Left hindlimb (tissue), 1 donor: ENCODE results near the gene RNF144B.

Source experiments
- DNase-seq: peaks from one replicate; pipeline ENCODE4 v3.0.0-alpha.2; 2018

Gene RNF144B

DNA sequence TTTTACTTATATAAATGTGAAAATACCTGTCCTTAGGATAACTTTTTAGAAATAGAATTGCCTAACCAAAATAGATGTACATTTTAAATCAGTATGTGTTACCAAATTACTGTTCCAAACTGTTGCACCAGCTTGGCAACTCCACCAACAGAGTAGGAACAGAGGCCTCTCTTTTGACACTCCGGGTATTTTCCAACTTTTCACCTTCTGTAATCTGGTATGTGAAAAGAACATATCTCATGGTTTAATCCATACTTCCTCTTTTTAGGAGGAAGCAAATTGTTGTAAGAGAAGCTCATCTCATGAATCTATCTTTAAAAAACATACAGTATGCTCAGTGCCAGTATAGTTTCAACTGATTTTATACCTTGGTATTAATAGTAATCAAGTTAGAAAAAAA lies 24.9 kb downstream of the RNF144B start:
- DNase-seq = no peak

- DNase-seq = no peak
Measured at GRCh38 chr6:18412644-18413043, 25.5 kb downstream of the RNF144B start.

GRCh38 chr6:18413381-18413780 lies 26.2 kb downstream of the RNF144B start:
- DNase-seq = no peak

DNA sequence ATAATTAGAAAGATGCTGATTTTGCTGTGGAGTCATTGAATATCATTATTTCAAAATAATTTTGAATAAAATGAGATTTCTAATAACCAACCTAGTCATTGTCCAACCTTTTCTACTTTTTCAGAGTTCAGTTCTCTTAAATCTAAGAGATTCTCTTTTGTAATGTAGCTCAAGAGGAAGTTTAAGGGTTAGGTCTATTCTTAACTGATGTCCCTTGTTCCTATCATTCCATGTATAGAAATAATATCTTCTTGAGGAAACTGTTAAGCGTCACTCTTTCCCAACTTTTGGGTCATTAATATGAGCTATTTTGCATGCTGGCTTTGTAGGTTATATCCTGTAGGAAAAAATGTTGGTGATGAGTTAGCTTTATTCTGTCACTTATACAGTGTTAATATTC lies 27.0 kb downstream of the RNF144B start:
- DNase-seq = no peak

DNA sequence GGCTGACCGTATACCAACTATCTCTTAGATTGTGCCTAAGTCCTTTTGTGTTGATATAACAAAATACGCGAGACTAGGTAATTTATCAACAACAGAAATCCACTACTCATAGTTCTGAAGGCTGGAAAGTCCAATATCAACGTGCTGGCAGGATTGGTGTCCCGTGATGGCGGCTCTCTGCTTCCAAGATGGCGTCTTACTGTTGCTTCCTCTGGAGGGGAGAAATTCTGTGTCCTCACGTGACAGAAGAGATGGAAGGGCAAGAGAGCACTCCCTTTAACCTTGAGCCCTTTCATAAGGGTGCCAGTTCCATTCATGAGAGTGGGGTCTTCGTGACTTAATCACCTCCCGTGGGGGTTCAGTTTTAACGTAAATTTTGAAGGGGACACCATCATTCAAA lies 28.1 kb downstream of the RNF144B start:
- DNase-seq = no peak

DNA sequence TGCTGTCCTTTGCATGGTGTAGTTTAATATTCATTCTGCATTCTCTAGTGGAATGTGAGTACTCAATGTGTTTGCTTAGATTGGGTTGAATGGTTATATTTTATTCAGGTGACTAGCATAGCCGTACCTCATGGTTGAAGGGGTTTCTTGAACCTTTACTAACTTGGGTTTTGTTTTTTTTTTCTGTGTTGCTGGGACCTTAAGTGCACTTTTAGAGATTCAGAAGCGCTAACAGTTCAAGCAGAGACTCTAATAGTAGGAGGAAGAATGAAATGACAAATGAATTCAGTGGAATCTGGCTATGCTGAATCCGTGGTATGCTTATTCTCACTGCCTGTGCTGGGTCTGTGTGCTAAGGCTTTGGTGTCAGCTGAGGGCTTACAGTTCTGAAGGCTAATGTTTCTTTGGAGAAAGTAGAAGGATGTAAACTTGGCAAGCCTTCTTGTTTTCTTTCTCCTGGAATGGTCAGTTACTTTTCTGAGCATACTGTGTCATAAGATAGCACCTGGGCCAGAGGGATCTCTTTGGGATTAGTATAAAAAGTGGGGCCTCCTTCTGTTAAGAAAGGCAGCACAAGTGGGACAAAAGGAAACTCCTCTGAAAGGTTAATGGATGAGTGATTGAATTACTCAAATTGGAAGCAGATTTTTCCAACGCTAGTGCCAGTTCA lies 28.7 kb downstream of the RNF144B start:
- DNase-seq = peak; percentile 32

DNA sequence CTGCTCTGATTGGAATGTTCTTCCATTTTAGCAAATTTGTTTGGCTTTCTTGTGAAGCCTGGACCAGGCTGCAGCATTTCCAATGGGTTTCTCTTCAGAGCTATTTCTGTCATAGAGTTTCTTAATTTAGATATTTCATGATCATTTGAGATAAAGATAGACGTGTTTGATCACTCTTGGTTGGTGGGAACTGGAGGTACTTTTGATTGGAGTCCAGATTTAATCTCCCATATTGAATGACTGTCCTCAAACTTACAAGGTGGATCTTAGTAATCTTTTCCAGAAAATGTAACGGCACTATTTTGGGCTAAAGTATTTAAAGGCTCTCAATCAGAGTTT lies 29.2 kb downstream of the RNF144B start:
- DNase-seq = no peak

GRCh38 chr6:18420328-18420727 lies 33.2 kb downstream of the RNF144B start:
- DNase-seq = no peak

DNA sequence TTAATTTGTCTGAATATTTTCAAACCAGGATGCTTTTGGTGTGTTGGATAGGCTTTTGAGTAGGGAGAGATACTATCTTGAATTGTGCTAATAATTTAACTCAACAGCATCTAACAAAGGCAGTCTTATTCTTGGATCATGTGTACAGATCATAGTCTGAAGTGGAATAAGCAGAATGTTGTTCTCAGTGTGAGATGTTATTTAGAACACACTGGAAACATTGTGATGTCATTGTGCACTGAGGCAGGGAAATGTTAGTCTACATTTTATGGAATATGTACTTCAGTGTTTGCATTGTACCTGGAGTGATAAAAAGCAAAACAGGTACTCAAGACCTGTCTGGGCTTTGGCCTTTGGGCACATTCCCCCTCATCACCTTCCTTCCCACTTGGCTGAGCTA lies 35.0 kb downstream of the RNF144B start:
- no peak for DNase-seq

DNA sequence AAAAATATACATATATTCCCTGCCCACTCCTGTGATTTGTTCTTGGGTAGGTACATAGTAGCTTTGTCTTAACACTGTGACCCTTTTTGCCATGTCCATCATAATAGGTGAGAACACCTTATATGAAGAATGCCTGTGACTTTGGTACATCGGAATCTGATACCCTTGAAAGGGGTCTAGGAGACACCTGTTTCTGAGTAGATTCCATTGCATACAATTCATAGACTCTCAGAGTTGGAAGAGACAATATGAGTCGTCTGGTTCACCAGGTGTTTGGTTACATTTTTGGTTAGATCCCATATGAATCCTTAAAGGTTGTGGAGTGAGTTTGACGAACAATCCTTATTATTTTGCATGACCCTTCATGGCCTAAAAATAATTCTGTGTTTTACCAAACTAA lies 36.3 kb downstream of the RNF144B start:
- DNase-seq = no peak

DNA sequence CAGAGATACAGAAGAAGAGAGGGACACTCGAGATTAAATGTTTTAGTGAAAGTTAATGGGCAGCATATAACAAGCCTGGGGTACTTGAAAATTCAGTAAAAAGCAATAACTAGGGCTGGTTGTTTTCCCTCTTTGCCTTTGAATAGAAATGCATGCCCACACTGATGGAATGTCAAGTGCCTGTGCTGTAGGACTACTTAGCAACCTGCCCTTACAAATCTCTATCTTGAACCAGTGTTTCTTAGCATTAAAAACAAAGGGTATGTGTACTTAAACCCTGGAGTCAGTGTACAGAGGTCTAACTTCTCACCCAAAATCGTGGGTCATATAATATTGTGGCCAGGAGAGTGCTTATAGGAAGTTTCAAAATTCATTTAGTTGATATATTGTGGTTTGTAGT lies 37.1 kb downstream of the RNF144B start:
- DNase-seq = no peak

DNA sequence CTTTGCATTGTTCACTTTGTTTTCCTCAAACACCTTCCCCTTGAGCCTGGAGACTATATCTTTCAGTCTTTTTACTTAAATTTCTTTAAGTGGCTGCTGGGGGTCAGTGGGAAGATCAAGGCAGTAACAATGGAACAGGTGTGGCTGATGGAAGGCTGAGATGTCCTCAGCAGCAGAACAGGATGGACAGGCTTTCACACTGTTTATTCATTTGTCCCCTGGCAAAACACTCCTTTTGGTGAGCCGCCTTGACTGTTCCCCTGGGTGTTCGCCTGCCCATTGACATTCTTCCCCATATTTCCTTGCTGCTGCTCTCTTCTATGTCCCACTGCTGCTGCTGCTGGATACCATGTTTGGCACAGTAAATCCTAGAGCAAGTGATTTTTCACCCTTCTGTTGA lies 38.1 kb downstream of the RNF144B start:
- DNase-seq = no peak

GRCh38 chr6:18427296-18427695 lies 40.1 kb downstream of the RNF144B start:
- no peak for DNase-seq

- no peak for DNase-seq
Measured at GRCh38 chr6:18429655-18430297, 42.6 kb downstream of the RNF144B start.

DNA sequence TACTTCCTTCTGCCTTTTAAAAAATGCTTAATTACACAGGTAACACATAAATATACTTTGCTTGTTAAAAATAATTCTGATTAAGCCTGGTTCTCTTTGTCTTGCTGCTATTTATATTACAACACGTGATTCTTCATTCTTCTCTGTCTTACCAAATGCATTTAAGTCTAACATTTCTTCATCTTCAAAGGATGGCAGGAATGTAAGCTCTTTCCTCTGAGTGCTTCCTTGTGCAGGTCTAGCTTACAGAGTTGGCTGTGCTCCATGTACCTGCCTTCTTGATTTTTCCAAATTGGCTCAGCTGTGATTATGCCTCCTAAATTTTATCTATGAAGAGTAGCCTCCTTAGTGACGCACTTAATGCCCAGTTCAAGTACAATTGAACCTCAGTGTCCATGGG lies 44.4 kb downstream of the RNF144B start:
- no peak for DNase-seq

DNA sequence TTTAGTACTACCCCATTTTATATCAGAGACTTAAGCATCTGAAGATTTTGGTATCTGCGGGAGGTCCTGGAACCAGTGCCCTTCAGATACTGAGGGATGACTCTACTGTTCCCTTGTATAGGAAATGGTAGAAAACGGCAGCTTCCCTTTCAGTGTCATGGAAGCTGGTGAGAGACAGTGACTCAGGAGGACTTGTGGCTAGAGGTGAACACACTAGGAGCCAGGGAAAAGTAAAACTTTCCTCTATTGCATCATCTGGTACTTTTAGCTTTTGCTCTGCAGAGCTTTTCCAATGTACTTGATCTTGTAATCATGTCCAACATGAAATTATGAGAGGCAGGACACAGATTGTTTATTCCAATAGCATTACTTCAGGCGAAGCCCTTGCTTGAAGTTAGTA lies 45.0 kb downstream of the RNF144B start:
- no peak for DNase-seq

GRCh38 chr6:18432619-18433018 lies 45.5 kb downstream of the RNF144B start:
- DNase-seq = no peak

DNA sequence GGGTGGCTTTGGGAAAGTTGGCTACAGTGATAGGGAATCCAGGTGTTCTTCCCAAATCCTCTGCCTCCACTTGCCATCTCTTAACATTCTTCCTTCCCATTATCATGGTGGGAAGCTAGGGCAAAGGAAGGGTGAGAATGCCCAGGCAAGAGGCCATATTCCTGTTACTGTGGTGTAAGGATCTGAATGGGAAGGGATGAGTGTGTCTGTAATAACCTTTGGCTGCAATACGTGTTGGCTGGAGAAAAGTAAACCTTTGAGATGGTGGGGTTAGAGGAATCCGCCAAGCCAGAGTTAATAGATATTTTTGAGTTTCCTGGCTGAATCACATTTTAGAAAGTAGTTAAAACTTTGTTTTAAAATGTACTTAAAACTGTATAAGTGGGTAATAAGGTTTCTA lies 45.9 kb downstream of the RNF144B start:
- no peak for DNase-seq

- no peak for DNase-seq
Measured at GRCh38 chr6:18436341-18436740, 49.2 kb downstream of the RNF144B start.

DNA sequence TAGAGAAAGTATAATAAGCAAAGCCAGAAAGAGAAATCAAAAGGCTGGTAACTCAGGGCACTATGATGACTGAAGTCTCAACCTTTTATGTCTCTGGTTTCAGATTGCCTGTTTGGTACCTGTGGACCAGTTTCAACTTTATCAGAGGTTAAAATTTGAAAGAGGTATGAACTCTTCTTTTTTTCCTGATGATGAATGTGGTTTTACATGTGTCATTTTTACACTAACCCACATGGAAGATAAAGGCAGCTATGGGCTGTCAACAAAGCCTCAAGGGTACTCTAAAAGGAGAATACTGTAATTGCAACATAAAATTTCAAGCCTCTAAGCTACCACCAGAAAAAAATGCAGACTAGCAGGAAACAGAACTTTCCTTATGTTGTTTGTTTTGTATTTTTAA lies 52.4 kb downstream of the RNF144B start:
- no peak for DNase-seq

GRCh38 chr6:18441251-18441979 lies 54.3 kb downstream of the RNF144B start:
- no peak for DNase-seq

GRCh38 chr6:18444111-18444510 lies 57.0 kb downstream of the RNF144B start:
- no peak for DNase-seq

GRCh38 chr6:18445228-18445627 lies 58.1 kb downstream of the RNF144B start:
- no peak for DNase-seq

- DNase-seq = no peak
Measured at GRCh38 chr6:18446771-18447170, 59.6 kb downstream of the RNF144B start.

DNA sequence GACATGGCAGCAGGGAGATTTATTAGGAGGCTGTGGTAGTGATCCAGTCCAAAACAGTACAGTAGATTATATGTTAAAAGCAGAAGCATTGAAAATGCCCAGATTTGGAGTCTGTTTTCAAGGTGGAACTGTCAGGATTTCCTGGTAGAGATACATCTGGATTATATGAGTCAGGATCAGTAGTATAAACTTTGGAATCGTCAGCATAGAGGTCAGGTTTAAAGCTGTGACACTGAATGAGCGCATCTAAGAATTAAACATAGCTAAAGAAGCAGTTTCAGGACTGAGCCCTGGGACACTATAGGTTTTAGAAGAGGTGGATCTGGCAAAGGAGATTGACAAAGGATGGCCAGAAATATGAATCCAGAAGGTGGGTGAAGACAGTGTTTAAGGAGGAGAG lies 60.4 kb downstream of the RNF144B start:
- DNase-seq = no peak
